Mesendoderm (in vitro differentiated cells): ENCODE data around the gene CCL4.
"Not testable (repeated sequence)": the region's sequence is repeated elsewhere in the genome, so short reads cannot be mapped to it uniquely, and the experiment has no call there.

ENCODE experiments used
- DNase-seq: peaks from one replicate; pipeline ENCODE4 v3.0.0; 2013
- H2AK5ac ChIP-seq: 2 replicates; pipeline ENCODE4 v1.6.1; 2013; ENCODE audit warnings: low read length, inconsistent platforms
- H2BK120ac ChIP-seq: 2 replicates; pipeline ENCODE4 v1.6.1; 2013; ENCODE audit warnings: low read depth, mild to moderate bottlenecking, low read length, moderate library complexity, mixed read lengths
- H2BK15ac ChIP-seq: replicated peaks from 2 replicates; pipeline ENCODE4 v1.6.1; 2013; ENCODE audit warnings: low read depth, mild to moderate bottlenecking, moderate library complexity
- H2BK5ac ChIP-seq: 2 replicates; pipeline ENCODE4 v1.6.1; 2013; ENCODE audit warnings: low read length, inconsistent platforms
- H3K18ac ChIP-seq: 2 replicates; pipeline ENCODE4 v1.6.1; 2013; ENCODE audit warnings: mild to moderate bottlenecking, low read length, mixed read lengths
- H3K23ac ChIP-seq: one replicate; pipeline ENCODE4 v1.6.1; 2013; ENCODE audit warnings: low read length
- H3K27ac ChIP-seq: 2 replicates; pipeline ENCODE4 v1.5.1; 2013; ENCODE audit warnings: low read depth, mild to moderate bottlenecking, inconsistent platforms, low read length, moderate library complexity
- H3K27me3 ChIP-seq: 2 replicates; pipeline ENCODE4 v1.6.1; 2013; ENCODE audit warnings: low read length, control low read depth, mild to moderate bottlenecking, inconsistent platforms; ENCODE audit not compliant: insufficient read depth, poor library complexity
- H3K36me3 ChIP-seq: 2 replicates; pipeline ENCODE4 v1.6.1; 2013; ENCODE audit warnings: low read length, inconsistent platforms; ENCODE audit not compliant: control insufficient read depth, insufficient read depth
- H3K4ac ChIP-seq: one replicate; pipeline ENCODE4 v1.6.1; 2013; ENCODE audit warnings: low read depth, mild to moderate bottlenecking, low read length, moderate library complexity
- H3K4me1 ChIP-seq: 2 replicates; pipeline ENCODE4 v1.6.1; 2013; ENCODE audit warnings: low read depth, low read length, inconsistent platforms; ENCODE audit not compliant: control insufficient read depth
- H3K4me2 ChIP-seq: 2 replicates; pipeline ENCODE4 v1.6.1; 2013; ENCODE audit warnings: low read length
- H3K4me3 ChIP-seq: 2 replicates; pipeline ENCODE4 v1.5.1; 2013; ENCODE audit warnings: mild to moderate bottlenecking, low read length
- H3K56ac ChIP-seq: one replicate; pipeline ENCODE4 v1.6.1; 2013; ENCODE audit warnings: low read length
- H3K79me1 ChIP-seq: 2 replicates; pipeline ENCODE4 v1.6.1; 2013; ENCODE audit warnings: low read length, inconsistent platforms
- H3K79me2 ChIP-seq: 2 replicates; pipeline ENCODE4 v1.6.1; 2013; ENCODE audit warnings: mild to moderate bottlenecking, low read length; ENCODE audit not compliant: control insufficient read depth, insufficient read depth
- H3K9ac ChIP-seq: 2 replicates; pipeline ENCODE4 v1.6.1; 2013; ENCODE audit warnings: low read length, inconsistent platforms
- H4K5ac ChIP-seq: one replicate; pipeline ENCODE4 v1.6.1; 2013; ENCODE audit warnings: low read length
- H4K8ac ChIP-seq: one replicate; pipeline ENCODE4 v1.6.1; 2013; ENCODE audit warnings: low read depth, mild to moderate bottlenecking, control low read depth, low read length, moderate library complexity
- WGBS: extraction: QIAGEN DNeasy Blood & Tissue Kit; methylation state at CpG from one replicate; pipeline ENCODE4 v1.1.7; 2013; ENCODE audit warnings: low lambda C conversion rate, missing lambda C conversion rate; ENCODE audit not compliant: insufficient coverage; ENCODE audit errors: extremely low coverage; 5-methylcytosine and 5-hydroxymethylcytosine counted together

Gene CCL4

DNA sequence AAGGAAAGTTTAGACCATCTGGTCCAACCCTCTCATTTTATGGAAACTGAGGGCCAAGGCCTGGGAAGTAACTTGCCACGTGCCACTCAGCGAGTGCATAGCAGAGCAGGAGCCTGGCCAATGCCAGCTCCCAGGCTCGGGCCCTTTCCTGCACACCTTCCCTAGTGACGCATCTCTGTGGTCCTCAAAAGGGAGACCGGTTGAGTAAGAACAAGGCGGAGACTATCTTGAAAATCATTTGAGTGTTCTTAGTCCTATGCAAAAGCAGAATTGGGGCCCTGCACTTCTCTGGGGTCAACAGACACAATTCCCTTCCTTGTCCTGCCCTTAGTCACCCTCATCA is 2.8 kb downstream of the CCL4 start:
- no peaks in the 10 kb centered on the region for H3K79me1 ChIP-seq
- H3K23ac ChIP-seq: no peak overlapping the region
- no peak overlapping the region for H3K18ac ChIP-seq
- no peaks in the 10 kb centered on the region for H3K36me3 ChIP-seq
- no peak for DNase-seq
- no peak overlapping the region for H3K9ac ChIP-seq
- H4K5ac ChIP-seq: no peak overlapping the region
- H3K56ac ChIP-seq: no peak overlapping the region
- no peak overlapping the region for H2BK120ac ChIP-seq
- no peak overlapping the region for H4K8ac ChIP-seq
- H2AK5ac ChIP-seq: no peak overlapping the region
- no peak overlapping the region for H2BK5ac ChIP-seq
- no peak overlapping the region for H3K4me3 ChIP-seq
- no CpG with 5 or more reads among the region's 6 CpGs for WGBS
- H3K4me1 ChIP-seq: no peaks in the 10 kb centered on the region
- no peak overlapping the region for H3K27ac ChIP-seq
- no peak overlapping the region for H3K4ac ChIP-seq
- H2BK15ac ChIP-seq: no peak overlapping the region
- H3K27me3 ChIP-seq: no peaks in the 10 kb centered on the region
- H3K79me2 ChIP-seq: no peaks in the 10 kb centered on the region
- no peak overlapping the region for H3K4me2 ChIP-seq

DNA sequence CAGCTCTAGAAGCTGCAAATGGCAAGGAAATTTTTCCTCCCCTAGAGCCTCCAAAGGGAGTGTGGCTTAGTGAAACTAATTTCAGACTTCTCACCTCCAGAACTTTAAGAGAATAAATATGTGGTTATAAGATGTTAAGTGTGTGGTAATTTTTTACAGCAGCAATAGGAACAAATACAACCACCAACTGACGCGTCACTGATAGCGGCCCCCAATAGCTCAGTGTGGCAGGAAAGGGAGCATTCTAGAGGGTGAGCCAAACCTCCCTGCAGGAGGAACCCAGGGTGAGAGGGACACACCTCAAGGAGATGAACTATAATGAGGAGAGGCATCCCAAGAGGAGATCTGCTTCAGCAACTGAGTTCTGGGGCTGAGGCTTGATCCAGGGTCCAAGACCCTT is 4.0 kb downstream of the CCL4 start:
- no peak overlapping the region for H3K27ac ChIP-seq
- no peak overlapping the region for H3K4me2 ChIP-seq
- no CpG with 5 or more reads among the region's 3 CpGs for WGBS
- no peak overlapping the region for H3K9ac ChIP-seq
- H2BK15ac ChIP-seq: no peak overlapping the region
- no peak overlapping the region for H4K5ac ChIP-seq
- no peak overlapping the region for H2BK120ac ChIP-seq
- no peak overlapping the region for H4K8ac ChIP-seq
- no peaks in the 10 kb centered on the region for H3K36me3 ChIP-seq
- no peak for DNase-seq
- H2AK5ac ChIP-seq: no peak overlapping the region
- H2BK5ac ChIP-seq: no peak overlapping the region
- H3K23ac ChIP-seq: no peak overlapping the region
- H3K79me2 ChIP-seq: no peaks in the 10 kb centered on the region
- no peaks in the 10 kb centered on the region for H3K4me1 ChIP-seq
- no peak overlapping the region for H3K4me3 ChIP-seq
- H3K79me1 ChIP-seq: no peaks in the 10 kb centered on the region
- H3K4ac ChIP-seq: no peak overlapping the region
- H3K56ac ChIP-seq: no peak overlapping the region
- no peak overlapping the region for H3K18ac ChIP-seq
- no peaks in the 10 kb centered on the region for H3K27me3 ChIP-seq

DNA sequence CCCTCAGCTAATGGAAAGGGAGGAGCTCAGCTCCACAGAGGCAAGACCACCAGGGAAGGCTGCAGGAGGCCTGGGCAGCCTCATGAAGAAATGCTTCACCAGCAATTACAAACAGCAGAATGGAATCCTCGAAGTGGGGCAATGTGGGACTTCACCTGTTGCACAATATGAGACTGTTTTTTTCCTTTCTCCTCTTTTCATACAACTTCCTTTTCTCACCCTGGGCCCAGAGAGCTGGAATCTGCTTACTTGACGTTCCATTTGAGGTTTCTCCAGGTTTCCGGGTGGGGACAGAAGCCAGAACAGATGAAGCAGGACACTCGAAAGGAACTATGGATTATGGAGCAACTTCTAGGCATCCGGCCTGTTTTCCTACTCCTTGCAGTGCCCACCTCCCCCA is 4.6 kb downstream of the CCL4 start:
- not testable (repeated sequence) for H3K79me1 ChIP-seq, H2AK5ac ChIP-seq, H3K36me3 ChIP-seq, DNase-seq, H2BK120ac ChIP-seq, H3K79me2 ChIP-seq, H3K56ac ChIP-seq, H3K4ac ChIP-seq, H4K8ac ChIP-seq, H3K23ac ChIP-seq, H3K27ac ChIP-seq, H2BK5ac ChIP-seq, H3K4me1 ChIP-seq, H3K4me2 ChIP-seq, H3K4me3 ChIP-seq, H4K5ac ChIP-seq, H2BK15ac ChIP-seq, H3K18ac ChIP-seq, H3K9ac ChIP-seq, H3K27me3 ChIP-seq
- no CpG with 5 or more reads among the region's 5 CpGs for WGBS

DNA sequence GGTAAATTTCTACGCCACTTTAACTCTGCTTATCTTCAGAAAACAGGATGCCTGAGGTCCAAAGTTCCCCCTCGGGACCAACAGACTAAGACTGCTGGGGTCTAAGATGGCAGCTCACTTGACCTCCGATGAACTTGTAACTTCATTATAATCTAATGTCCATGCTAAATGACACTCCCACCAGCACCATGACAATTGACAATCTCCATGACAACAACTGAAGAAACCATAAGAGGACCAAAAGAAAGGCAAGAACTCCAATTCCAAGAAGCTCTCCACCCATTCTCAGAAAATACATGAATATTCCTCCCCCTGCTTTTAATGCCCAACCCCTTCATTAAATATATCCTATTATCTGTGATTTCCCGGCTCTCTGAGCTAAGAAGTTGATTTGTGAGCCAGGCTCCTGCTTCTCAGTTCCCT is 7.5 kb downstream of the CCL4 start:
- no CpG with 5 or more reads among the region's 4 CpGs for WGBS
- Histone ChIP-seq H3K79me2 (no peaks in the 10 kb centered on the region), H2AK5ac (no peak overlapping the region), H3K9ac (no peak overlapping the region), H3K36me3 (no peaks in the 10 kb centered on the region), H4K5ac (no peak overlapping the region), H4K8ac (no peak overlapping the region), H3K27ac (no peak overlapping the region), H3K4me1 (no peaks in the 10 kb centered on the region), H3K27me3 (no peaks in the 10 kb centered on the region), H2BK15ac (no peak overlapping the region), H3K4ac (no peak overlapping the region), H3K56ac (no peak overlapping the region), H2BK120ac (no peak overlapping the region), H3K4me2 (no peak overlapping the region), H3K79me1 (no peaks in the 10 kb centered on the region), H3K18ac (no peak overlapping the region), H3K23ac (no peak overlapping the region), H3K4me3 (no peak overlapping the region), H2BK5ac (no peak overlapping the region)
- DNase-seq: no peak

DNA sequence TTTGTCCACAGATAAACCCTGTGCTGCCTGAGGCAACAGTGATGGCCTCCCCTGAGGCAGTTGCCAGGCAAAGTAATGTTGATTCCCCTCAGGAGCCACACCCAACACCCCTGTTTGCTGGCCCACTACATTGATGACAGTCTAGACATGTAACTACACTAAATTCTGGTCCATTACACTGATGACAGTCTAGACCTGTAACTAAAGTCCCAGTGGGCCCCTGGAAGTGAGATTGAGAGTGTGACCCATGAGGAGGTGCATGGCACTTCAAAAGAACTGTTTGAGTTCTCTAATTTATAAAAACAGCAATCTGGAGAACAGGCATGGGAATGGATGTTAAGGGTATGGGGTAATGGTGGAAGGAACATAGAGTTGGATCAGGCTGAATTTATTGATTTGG is 8.9 kb downstream of the CCL4 start:
- no peak overlapping the region for H3K56ac ChIP-seq
- H3K79me1 ChIP-seq: no peaks in the 10 kb centered on the region
- H2BK15ac ChIP-seq: no peak overlapping the region
- DNase-seq: no peak
- H2BK120ac ChIP-seq: no peak overlapping the region
- no peak overlapping the region for H3K9ac ChIP-seq
- no peak overlapping the region for H3K18ac ChIP-seq
- H3K27ac ChIP-seq: no peak overlapping the region
- no peak overlapping the region for H3K4me2 ChIP-seq
- H3K36me3 ChIP-seq: no peaks in the 10 kb centered on the region
- H2BK5ac ChIP-seq: no peak overlapping the region
- H3K4ac ChIP-seq: no peak overlapping the region
- no peak overlapping the region for H4K8ac ChIP-seq
- no peak overlapping the region for H3K4me3 ChIP-seq
- H2AK5ac ChIP-seq: no peak overlapping the region
- H3K79me2 ChIP-seq: no peaks in the 10 kb centered on the region
- H3K4me1 ChIP-seq: no peaks in the 10 kb centered on the region
- no peak overlapping the region for H3K23ac ChIP-seq
- no peaks in the 10 kb centered on the region for H3K27me3 ChIP-seq
- no peak overlapping the region for H4K5ac ChIP-seq

DNA sequence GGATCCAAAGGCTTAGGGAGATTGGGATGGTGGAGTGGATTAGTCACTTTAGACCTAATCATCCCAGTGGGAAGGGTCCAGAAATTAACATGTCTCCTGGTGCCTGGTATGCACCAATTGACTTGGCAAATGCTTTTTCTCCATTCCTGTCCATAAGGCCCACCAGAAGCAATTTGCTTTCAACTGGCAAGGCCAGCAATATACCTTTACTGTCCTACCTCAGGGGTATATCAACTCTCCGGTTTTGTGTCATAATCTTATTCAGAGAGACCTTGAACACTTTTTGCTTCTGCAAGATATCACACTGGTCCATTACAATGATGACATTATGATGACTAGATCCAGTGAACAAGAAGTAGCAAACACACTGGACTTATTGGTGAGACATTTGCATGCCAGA is 9.5 kb downstream of the CCL4 start:
- H3K27me3 ChIP-seq, H3K9ac ChIP-seq, H3K79me1 ChIP-seq, H2BK120ac ChIP-seq, H3K56ac ChIP-seq, H2AK5ac ChIP-seq, H3K4me2 ChIP-seq, H3K79me2 ChIP-seq, H3K36me3 ChIP-seq, H4K8ac ChIP-seq, H2BK15ac ChIP-seq, H3K4me1 ChIP-seq, H3K4ac ChIP-seq, DNase-seq, H3K4me3 ChIP-seq, H3K23ac ChIP-seq, H4K5ac ChIP-seq, H3K27ac ChIP-seq, H3K18ac ChIP-seq, H2BK5ac ChIP-seq: not testable (repeated sequence)
- no CpG with 5 or more reads among the region's 1 CpG for WGBS
